ENCODE data around the gene KLHL29.

The KLHL29 gene

DNA sequence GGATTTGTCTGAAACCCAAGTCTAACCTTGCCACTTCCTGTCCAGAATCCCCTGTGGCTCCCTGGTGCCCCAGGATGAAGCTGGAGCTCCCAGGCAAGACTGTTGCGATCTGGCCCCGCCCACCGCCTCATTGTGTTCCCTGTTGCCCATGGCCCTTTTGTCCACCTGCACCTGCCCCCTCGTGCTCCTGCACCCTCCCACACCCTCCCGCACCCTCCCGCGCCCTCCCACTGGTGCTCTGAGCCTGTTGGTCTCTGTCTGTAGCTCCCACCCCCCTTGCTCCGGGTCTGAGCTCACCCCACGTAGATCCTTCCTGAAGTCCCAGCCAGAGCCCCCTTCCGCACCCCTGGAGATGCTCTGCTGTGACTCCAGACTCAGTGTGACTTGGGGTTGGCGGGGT, 297.5 kb downstream of the KLHL29 start:
- TF ChIP-seq MYC (IDR thresholded peaks at IDR 0.05; ENCODE audit: low read depth, low read length) (no peak), POLR2A (IDR thresholded peaks at IDR 0.05; ENCODE audit: extremely low read depth, insufficient read length) (no peak)
- TF ChIP-seq, protein P1, sequence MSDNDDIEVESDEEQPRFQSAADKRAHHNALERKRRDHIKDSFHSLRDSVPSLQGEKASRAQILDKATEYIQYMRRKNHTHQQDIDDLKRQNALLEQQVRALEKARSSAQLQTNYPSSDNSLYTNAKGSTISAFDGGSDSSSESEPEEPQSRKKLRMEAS (IDR thresholded peaks at IDR 0.05; ENCODE audit: low read depth, low read length): no peak
- TF ChIP-seq, protein P2, sequence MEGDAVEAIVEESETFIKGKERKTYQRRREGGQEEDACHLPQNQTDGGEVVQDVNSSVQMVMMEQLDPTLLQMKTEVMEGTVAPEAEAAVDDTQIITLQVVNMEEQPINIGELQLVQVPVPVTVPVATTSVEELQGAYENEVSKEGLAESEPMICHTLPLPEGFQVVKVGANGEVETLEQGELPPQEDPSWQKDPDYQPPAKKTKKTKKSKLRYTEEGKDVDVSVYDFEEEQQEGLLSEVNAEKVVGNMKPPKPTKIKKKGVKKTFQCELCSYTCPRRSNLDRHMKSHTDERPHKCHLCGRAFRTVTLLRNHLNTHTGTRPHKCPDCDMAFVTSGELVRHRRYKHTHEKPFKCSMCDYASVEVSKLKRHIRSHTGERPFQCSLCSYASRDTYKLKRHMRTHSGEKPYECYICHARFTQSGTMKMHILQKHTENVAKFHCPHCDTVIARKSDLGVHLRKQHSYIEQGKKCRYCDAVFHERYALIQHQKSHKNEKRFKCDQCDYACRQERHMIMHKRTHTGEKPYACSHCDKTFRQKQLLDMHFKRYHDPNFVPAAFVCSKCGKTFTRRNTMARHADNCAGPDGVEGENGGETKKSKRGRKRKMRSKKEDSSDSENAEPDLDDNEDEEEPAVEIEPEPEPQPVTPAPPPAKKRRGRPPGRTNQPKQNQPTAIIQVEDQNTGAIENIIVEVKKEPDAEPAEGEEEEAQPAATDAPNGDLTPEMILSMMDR (IDR thresholded peaks at IDR 0.05; ENCODE audit: low read depth, low read length): no peak
- no peak for DNase-seq (ENCODE audit: low read depth)
- H3K4me3 ChIP-seq (ENCODE audit: low read depth, low read length): no peak overlapping the region

DNA sequence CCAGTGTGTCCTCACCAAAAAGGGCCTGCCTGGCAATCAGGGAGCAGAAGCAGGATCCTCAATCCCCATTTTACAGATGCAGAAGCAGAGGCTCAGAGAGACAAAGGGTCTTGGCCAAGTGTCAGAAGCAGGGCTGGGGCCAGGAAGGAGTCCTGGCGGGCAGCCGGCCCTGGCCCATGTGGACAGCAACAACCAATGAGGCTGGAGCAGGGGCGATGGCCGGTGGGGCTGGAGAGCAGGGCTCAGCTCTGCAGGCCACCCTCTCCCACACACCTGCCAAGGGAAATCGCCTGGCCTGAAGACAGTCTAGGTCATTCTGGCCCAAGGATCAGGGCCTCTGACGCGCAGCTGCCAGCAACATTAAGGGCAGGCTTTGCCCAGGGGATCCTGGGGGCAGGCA, 298.0 kb downstream of the KLHL29 start:
- TF ChIP-seq, protein P2 (IDR thresholded peaks at IDR 0.05; ENCODE audit: low read depth, low read length): no peak
- TF ChIP-seq MYC (IDR thresholded peaks at IDR 0.05; ENCODE audit: low read depth, low read length) (no peak), POLR2A (IDR thresholded peaks at IDR 0.05; ENCODE audit: extremely low read depth, insufficient read length) (no peak)
- TF ChIP-seq, protein P1 (IDR thresholded peaks at IDR 0.05; ENCODE audit: low read depth, low read length): no peak
- H3K4me3 ChIP-seq (ENCODE audit: low read depth, low read length): no peak overlapping the region
- no peak for DNase-seq (ENCODE audit: low read depth)

DNA sequence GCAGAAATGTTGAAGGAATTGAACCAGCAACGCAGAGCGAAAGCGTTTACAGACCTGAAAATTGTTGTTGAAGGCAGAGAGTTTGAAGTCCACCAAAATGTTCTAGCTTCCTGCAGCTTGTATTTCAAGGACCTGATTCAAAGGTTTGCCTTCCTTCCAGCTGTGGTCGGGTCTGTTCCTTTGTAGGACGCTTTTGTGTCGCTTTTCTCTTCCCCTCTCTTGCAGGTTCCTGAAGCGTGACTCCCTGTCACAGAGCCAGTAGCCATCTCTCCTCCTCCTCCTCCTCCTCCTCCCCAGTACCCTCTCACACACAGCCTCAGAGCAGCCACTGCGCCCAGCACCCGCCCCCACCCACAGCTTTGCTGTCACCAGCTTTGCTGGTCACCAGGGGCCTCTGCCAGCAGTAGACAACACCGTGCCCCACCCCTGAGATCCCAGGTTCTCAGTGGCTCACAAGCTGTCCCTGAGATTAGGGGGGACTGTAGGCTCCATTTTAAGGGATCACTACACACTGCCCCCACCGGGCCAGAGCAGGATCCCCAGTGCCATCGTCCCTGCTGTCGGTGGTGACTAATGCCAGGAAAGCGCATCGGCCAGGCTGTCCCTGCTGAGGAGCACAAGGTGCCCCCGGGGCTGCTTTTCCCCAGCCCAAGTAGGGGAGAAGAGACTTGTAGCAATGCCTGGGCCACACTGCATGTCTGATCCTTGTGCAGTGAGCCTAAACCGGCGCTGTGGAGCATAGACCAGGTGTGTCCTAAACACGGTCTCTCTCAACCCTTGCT, 299.6 kb downstream of the KLHL29 start:
- no peak for DNase-seq (ENCODE audit: low read depth)
- H3K4me3 ChIP-seq (ENCODE audit: low read depth, low read length): no peak overlapping the region
- TF ChIP-seq POLR2A (IDR thresholded peaks at IDR 0.05; ENCODE audit: extremely low read depth, insufficient read length): no peak
- TF ChIP-seq, protein P1 (IDR thresholded peaks at IDR 0.05; ENCODE audit: low read depth, low read length): no peak
- TF ChIP-seq, protein P2 (IDR thresholded peaks at IDR 0.05; ENCODE audit: low read depth, low read length): no peak
- no peak for TF ChIP-seq MYC (IDR thresholded peaks at IDR 0.05; ENCODE audit: low read depth, low read length)

DNA sequence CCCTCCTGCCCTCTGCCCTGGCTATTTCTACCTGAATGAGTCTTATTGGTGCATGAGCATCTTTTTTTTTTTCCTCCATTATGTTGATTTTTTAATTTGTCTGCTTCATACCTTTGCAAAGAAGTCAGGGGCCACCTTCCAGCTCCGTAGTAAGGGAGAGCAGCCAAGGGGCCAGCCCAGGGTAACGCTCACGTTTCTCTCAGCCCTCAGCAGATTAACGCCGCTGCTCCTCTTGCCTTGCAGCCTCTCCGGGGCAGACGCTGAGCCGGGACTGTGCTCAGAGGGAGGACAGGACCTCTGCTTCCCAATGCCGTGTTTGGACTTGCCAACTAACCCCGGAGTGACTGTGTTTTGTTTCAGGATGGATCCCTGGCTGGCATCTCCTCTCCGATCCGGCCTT, 300.2 kb downstream of the KLHL29 start:
- no peak overlapping the region for H3K4me3 ChIP-seq (ENCODE audit: low read depth, low read length)
- TF ChIP-seq MYC (IDR thresholded peaks at IDR 0.05; ENCODE audit: low read depth, low read length) (no peak), POLR2A (IDR thresholded peaks at IDR 0.05; ENCODE audit: extremely low read depth, insufficient read length) (no peak)
- TF ChIP-seq, protein P2 (IDR thresholded peaks at IDR 0.05; ENCODE audit: low read depth, low read length): no peak
- TF ChIP-seq, protein P1 (IDR thresholded peaks at IDR 0.05; ENCODE audit: low read depth, low read length): no peak
- no peak for DNase-seq (ENCODE audit: low read depth)

DNA sequence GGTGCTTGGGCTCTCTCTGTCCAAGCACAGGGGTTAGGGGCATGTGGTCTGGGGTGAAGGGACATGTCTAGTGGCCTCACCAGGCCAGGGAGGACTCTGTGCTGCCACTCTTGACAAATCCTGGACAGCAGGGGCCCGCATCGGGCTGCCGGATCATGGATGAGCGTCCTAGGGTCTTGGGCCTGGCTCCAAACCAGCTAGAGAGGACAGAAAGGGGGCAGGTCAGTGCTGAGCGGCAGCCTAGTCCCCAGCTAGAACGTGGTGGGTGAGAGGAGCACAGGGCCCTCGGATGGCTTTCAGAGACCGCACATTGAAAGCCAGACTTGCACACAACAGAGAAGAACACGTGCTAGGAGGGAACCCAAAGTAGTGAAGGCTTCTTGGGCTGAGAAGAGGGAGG, 300.7 kb downstream of the KLHL29 start:
- no peak overlapping the region for H3K4me3 ChIP-seq (ENCODE audit: low read depth, low read length)
- TF ChIP-seq MYC (IDR thresholded peaks at IDR 0.05; ENCODE audit: low read depth, low read length) (no peak), POLR2A (IDR thresholded peaks at IDR 0.05; ENCODE audit: extremely low read depth, insufficient read length) (no peak)
- TF ChIP-seq, protein P2 (IDR thresholded peaks at IDR 0.05; ENCODE audit: low read depth, low read length): no peak
- TF ChIP-seq, protein P1 (IDR thresholded peaks at IDR 0.05; ENCODE audit: low read depth, low read length): no peak
- DNase-seq (ENCODE audit: low read depth): no peak

Measured in NB4 (cell line).